GM10847 (cell line): Measurements from ENCODE around the gene TRIM9.

ENCODE experiments used
- POLR2A ChIP-seq: IDR thresholded peaks from 2 replicates; pipeline ENCODE4 v1.6.1; 2011; ENCODE audit not compliant: insufficient read length; ENCODE audit errors: extremely low read depth

The TRIM9 gene

DNA sequence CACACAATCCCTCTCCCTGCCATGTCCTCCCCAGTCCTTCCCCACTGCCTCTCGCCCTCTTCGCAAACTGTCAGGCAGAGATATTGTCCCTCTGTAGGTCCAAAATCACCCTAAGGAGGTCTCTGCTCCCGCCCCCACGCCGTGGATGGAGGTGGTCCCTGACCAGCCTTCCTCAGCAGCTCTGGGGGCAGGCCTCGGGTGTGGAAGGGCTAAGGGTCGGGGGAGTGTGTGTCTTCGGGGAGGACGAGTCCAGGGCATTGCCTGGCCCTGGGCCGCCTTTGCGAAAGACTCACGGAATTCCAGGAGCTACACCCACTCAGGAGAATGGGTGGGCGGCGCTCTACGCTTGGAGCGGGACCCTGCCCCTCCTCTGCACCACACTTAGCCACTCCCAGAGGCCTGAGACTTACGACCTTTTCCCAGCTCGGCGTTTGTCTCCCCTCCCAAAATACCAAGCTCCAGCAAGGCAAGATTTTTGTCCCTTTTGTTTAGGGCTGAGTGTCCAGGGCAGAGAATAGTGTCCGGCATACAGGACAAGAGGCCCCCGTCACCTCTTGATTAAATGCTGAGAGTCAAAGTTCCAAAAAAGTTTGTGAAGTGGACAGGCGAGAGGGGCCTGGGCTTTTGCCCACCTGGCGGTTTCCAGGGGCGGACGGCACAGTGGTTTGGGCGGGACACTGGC lies 151.5 kb downstream of the TRIM9 start:
- no peak for TF ChIP-seq POLR2A

DNA sequence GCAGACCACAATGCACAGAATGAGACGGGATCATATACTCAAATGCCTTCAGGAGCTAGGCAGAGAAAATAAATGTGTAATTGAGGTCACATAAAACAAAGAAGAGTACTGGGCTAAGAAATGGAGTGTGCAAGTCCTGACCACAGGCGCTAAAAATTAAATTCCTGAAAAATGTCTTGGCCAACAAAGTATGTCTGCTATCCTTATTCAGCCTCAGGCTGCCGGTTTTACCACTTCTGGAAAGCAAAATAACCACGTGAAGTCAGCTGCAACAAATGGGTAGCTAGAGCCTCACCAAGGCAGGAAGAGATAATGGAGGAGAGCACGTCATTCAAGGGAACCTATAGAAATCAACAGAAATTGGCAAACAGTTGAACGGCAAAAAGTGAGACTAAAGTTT lies 153.8 kb downstream of the TRIM9 start:
- TF ChIP-seq POLR2A: no peak

DNA sequence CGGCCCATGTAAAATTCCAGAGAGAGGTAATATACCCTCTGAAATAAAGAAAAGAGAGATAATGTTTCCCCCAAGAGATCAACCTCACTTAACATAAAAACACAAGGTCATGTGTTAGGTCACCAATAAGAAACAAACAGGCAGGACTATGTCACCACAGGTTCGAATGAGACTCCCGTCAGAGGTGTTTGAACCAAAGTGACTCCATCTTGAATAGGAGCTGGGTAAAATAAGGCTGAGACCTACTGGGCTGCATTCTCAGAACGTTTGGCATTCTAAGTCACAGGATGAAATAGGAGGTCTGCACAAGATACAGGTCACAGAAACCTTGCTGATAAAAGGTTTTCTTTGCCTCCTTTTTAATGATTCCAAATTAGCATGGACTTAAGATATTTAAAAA lies 157.1 kb downstream of the TRIM9 start:
- no peak for TF ChIP-seq POLR2A

DNA sequence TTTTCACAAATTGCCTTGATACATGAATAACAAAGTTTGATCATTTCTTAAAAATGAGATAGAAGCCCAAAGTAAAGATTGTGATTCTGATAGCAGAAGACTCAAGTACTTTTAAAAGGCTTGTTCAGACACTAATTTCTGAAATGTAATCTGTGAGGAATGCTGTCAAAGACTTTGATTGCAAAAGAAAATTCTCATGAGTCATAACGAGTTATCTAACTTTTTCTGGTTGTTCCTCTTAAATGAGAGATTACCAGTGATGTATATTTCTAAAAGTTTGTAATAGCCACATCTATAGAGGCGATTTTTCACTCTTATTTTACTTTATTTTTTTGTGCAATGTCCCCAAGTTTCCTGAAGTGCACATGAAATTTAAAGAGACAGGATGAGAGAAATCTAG lies 157.6 kb downstream of the TRIM9 start:
- TF ChIP-seq POLR2A: no peak

DNA sequence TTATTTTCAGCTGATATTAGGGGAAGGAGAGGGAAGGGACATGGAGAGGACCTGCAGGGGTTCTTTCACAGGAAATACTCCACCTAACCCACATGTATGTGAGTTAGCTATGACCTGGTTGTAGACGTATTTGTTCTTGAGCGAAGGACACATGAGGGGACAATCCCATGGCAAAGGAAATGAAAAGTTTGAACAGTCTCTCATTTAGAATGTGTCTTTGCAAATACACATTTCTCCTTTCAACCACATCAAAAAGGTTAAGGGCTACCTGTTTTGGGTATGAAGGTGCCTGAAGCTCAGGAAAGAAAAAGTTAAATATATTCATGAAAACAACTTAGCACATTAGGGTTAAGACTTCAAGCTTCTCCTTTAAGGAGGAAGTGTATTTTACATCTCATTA lies 158.0 kb downstream of the TRIM9 start:
- no peak for TF ChIP-seq POLR2A

DNA sequence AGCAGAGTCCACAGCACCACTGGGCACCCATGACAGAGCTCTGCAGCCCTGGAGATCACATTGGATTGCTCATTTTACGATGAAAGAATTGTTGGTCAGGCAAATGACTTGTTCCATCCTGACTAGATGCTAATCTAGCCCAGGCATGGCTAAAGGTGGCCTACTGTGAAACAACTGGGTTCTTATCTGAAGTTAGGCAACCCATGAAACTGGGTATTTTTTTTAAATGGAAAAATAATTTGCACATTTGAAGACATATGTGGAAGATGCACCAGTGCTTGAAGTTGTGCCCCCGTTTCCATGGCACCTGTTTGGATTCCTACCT lies 158.9 kb downstream of the TRIM9 start:
- TF ChIP-seq POLR2A: no peak

DNA sequence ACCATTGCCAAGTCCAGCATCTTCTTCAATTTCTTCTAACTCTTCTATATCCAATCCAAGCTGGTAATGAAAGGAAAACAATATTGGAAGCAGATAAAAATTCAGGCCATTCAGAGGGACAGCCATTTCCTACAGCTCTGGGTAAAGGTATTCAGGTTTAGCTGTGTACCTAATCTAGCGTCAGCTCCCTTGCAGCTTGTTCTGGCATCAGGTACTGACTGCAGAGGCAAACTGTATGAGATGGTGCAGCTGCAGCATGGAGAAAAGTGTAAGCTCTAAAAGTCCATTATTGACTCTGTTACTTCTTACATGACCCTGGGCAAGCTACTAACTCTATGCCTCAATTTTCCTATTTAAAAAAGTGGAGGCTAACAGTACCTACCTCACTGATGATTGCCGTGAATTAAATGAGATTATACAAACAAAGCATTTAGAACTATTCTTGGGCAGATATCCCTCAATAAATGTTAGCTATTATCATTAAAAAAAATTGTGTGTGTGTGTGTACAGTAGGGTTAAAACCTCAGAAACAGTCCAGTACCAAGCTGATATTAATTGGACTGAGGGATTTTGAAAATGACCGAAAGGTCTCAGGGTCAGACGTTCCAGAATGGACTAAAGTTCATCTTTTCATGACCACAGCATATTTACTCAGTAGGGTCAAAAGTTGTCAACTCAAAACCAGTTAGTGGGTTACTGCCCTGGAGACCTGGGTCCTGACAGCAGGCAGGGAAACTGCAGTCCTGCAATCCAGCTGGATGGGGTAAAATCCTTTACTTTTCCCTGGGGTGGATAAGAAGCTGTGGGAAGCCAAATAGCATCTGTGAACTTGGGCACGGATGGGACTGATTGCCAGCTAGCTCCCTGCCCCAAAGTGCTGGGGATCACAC lies 159.5 kb downstream of the TRIM9 start:
- no peak for TF ChIP-seq POLR2A

DNA sequence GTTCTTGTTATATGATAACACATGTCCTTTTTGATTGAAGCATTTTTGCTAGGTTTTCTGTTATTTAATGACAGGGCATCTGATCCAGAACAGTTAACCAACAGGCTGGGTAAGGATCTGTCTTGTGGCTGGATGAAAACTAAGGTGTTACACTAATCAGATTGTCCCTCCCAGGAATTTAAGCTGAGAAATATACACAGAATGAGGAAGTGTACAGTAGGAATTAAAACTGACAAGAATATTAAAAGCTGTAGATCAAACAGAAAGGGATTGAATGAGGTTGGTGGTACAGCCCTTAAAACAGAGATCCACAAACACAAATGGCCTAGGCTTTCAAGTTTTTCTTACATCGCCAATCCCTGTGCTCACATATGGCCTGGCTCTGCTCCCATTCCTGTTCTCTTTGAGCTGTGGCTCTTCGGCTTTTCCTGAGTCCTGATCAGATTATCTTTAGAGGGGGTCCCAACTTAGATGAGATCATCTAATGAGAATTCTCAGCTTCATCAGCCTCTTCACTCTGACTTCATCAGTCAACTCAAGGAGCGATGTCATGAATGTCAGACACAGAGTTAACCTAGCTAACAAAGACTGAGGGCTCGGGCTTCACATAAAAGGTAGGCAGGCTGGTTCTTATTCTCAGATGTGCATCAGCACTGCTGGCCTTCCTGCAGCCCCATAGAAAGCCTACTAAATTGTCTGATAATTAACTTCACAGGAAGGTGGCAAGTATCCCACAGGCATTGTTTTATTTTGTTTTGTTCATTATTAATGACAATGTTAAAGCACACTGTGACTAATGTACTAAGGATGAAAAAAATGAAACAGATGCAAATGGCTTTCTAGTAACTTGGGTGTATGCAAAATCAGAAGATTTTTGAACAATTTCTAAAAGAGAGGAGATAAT lies 162.1 kb downstream of the TRIM9 start:
- TF ChIP-seq POLR2A: no peak

GRCh38 chr14:50932156-50932555 lies 162.7 kb downstream of the TRIM9 start:
- no peak for TF ChIP-seq POLR2A

DNA sequence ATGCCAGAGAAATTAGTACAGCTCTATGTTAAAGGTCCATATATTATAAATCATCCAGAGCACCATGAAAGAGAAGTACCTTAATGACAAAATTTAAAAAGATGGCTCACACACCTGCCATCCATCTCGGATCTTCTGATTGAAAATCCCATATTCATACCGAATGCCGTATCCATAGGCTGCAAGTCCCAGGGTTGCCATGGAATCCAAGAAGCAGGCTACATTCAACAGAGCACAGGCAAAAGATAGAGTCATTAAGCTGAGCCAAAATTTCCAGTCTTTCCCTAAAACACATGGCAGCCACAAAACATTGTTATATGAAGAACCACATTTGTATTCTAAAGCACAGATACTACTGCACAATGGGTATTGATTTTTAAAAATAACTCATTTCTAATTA lies 163.3 kb downstream of the TRIM9 start:
- no peak for TF ChIP-seq POLR2A

- no peak for TF ChIP-seq POLR2A
These were observed 165.4 kb downstream of the TRIM9 start for GRCh38 chr14:50929506-50929905.

GRCh38 chr14:50928002-50928635 lies 166.8 kb downstream of the TRIM9 start:
- no peak for TF ChIP-seq POLR2A

DNA sequence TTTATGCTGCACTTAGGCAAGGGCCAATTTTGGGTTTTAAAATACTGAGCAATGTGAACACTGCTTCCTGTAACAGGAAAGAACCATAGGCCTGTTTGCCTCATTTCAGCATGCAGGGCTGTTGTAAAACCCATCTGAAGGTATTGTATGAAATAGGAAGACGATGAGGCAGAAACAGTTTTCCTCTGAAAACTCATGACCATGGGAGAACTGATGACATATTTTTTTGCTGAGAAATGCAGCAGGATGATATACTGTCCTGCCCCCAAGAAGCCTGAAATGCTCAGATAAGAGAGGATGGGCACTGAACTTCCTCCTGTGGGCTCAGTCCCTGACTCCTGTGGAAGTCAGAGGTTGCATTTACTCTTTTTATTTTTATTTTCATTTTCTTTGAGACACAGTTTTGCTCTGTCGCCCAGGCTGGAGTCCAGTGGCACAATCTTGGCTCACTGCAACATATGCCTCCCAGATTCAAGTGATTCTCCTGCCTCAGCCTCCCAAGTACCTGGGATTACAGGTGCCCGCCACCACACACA lies 168.0 kb downstream of the TRIM9 start:
- no peak for TF ChIP-seq POLR2A
